PC-9 (cell line): ENCODE results near the gene GCNT4.

Source experiments
- EZH2 ChIP-seq: fragments of 200-600 bp; sonication (generic); IDR thresholded peaks from 2 replicates; pipeline ENCODE4 v1.8.0; 2017; ENCODE audit warnings: antibody characterized with exemption, low read depth
- TF ChIP-seq, protein P1 (sequence below): fragments of 200-600 bp; sonication (generic); conservative IDR thresholded peaks from 2 replicates; pipeline ENCODE4 v1.6.1; 2017; ENCODE audit warnings: mixed run types, antibody characterized with exemption, mild to moderate bottlenecking, moderate library complexity

DNA sequence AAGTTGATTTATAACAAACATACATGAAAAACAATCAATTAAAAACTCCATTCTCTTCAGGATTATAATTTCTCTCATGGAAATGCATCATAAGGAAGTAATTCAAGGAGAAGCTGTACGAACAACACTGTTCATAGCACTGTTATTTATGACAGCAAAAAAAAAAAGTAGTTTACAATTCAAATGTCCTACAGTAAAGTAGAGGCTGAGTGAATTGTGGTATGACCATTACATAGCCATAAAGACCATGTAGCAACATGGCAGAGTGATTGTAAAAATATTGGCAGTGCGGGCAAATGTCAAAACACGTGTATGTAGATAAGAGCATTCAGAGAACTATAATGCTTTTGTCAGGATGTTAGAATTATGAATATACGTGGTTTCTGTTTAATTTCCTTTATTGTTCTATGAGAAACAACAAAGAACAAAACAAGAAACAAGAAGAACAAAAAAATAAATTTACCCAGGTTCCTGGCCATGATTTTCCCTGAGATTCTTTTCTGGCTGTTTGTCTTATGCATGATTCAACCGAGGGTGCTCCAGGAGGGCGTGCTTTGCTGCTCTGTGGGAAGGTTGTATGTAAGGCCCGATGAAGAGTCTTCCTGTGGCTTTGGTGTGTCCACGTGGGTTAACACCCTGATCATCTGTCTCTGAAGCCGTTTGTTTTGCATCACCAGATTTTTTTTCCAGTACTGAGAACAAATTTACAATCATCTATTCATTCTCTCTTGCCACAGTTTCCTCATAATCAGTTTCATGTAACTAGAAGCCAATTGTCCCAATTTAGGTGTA lies 28.8 kb downstream of the GCNT4 start:
- no peak for TF ChIP-seq EZH2
- TF ChIP-seq, protein P1, sequence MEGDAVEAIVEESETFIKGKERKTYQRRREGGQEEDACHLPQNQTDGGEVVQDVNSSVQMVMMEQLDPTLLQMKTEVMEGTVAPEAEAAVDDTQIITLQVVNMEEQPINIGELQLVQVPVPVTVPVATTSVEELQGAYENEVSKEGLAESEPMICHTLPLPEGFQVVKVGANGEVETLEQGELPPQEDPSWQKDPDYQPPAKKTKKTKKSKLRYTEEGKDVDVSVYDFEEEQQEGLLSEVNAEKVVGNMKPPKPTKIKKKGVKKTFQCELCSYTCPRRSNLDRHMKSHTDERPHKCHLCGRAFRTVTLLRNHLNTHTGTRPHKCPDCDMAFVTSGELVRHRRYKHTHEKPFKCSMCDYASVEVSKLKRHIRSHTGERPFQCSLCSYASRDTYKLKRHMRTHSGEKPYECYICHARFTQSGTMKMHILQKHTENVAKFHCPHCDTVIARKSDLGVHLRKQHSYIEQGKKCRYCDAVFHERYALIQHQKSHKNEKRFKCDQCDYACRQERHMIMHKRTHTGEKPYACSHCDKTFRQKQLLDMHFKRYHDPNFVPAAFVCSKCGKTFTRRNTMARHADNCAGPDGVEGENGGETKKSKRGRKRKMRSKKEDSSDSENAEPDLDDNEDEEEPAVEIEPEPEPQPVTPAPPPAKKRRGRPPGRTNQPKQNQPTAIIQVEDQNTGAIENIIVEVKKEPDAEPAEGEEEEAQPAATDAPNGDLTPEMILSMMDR: no peak
